Measurements from ENCODE around the gene LRRK1.

The LRRK1 gene

GRCh38 chr15:101043011-101043410 lies 123.9 kb downstream of the LRRK1 start:
- DNase-seq (ENCODE audit: low spot score) = no peak

GRCh38 chr15:101043911-101044624 lies 124.9 kb downstream of the LRRK1 start:
- no peak for DNase-seq (ENCODE audit: low spot score)

GRCh38 chr15:101044625-101045235 lies 125.6 kb downstream of the LRRK1 start:
- no peak for DNase-seq (ENCODE audit: low spot score)

- no peak for DNase-seq (ENCODE audit: low spot score)
Measured at GRCh38 chr15:101045236-101045646, 126.1 kb downstream of the LRRK1 start.

GRCh38 chr15:101045835-101046691 lies 126.9 kb downstream of the LRRK1 start:
- no peak for DNase-seq (ENCODE audit: low spot score)

GRCh38 chr15:101046826-101047225 lies 127.7 kb downstream of the LRRK1 start:
- DNase-seq (ENCODE audit: low spot score) = no peak

GRCh38 chr15:101047301-101047781 lies 128.2 kb downstream of the LRRK1 start:
- no peak for DNase-seq (ENCODE audit: low spot score)

- DNase-seq (ENCODE audit: low spot score) = no peak
Measured at GRCh38 chr15:101048176-101048575, 129.0 kb downstream of the LRRK1 start.

- no peak for DNase-seq (ENCODE audit: low spot score)
Measured at GRCh38 chr15:101048581-101049030, 129.4 kb downstream of the LRRK1 start.

- no peak for DNase-seq (ENCODE audit: low spot score)
Measured at GRCh38 chr15:101049282-101049681, 130.1 kb downstream of the LRRK1 start.

GRCh38 chr15:101049856-101050622 lies 130.9 kb downstream of the LRRK1 start:
- DNase-seq (ENCODE audit: low spot score) = no peak

GRCh38 chr15:101050623-101051290 lies 131.6 kb downstream of the LRRK1 start:
- no peak for DNase-seq (ENCODE audit: low spot score)

- DNase-seq (ENCODE audit: low spot score) = no peak
Measured at GRCh38 chr15:101051291-101052030, 132.3 kb downstream of the LRRK1 start.

GRCh38 chr15:101052031-101052620 lies 133.0 kb downstream of the LRRK1 start:
- DNase-seq (ENCODE audit: low spot score) = no peak

GRCh38 chr15:101052681-101053121 lies 133.5 kb downstream of the LRRK1 start:
- DNase-seq (ENCODE audit: low spot score) = no peak

GRCh38 chr15:101053261-101053660 lies 134.1 kb downstream of the LRRK1 start:
- no peak for DNase-seq (ENCODE audit: low spot score)

GRCh38 chr15:101054116-101054515 lies 135.0 kb downstream of the LRRK1 start:
- DNase-seq (ENCODE audit: low spot score) = no peak

GRCh38 chr15:101054991-101055390 lies 135.8 kb downstream of the LRRK1 start:
- no peak for DNase-seq (ENCODE audit: low spot score)

- DNase-seq (ENCODE audit: low spot score) = no peak
Measured at GRCh38 chr15:101055411-101055810, 136.3 kb downstream of the LRRK1 start.
